ENCODE data around the gene CNTRL. TPM values are rescaled to one million over a fixed set of nuclear protein-coding genes. Genes with fewer than 3 reads are reported as not detected.

CNTRL gene
- total RNA-seq, 1 experiment from 2014 or later, result 11.6 TPM

DNA sequence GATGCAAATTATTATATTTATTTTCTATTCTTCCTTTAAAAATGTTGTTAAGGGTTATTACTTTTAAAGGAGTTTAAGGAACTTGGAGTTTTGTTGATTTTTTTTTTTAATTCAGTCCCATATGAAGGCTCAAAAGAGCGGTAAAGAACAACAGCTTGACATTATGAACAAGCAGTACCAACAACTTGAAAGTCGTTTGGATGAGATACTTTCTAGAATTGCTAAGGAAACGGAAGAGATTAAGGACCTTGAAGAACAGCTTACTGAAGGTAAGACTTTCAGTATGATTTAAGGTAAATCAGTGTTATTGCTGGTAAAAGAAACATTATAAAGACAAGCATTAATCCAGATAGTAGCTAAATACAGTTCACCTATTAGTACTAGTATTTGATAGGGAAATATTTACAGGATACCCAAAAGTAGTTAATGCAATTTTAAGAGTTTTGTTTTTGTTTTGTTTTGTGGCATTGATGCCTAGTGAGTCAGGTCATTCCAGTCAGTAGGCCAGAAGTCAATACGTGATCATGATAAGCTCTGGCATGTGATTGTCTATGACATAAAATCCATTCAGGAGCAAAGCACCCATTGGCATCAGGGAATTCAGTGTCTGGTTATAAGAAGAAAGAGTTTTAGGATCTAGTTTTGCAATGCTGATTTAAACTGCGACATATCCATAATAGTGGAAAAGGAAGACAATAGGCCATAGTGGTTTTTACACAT lies 49.2 kb downstream of the CNTRL start:
- Histone ChIP-seq H3K23me2 (ENCODE audit: insufficient read length, low read depth, low read length, poor library complexity, severe bottlenecking) (no peaks in the 10 kb centered on the region), H3K18ac (ENCODE audit: insufficient read length, low read depth, low read length) (no peak overlapping the region), H3K14ac (ENCODE audit: insufficient read depth, low read length) (no peak overlapping the region), H2AK5ac (ENCODE audit: insufficient read length, low read length) (no peak overlapping the region), H4K5ac (ENCODE audit: insufficient read length, low read depth, low read length) (no peak overlapping the region), H4K20me1 (ENCODE audit: control insufficient read depth, insufficient read depth, insufficient read length) (no peaks in the 10 kb centered on the region), H2BK5ac (ENCODE audit: insufficient read length, low read length) (no peak overlapping the region), H3K56ac (ENCODE audit: insufficient read length, low read depth, low read length) (no peak overlapping the region), H2BK15ac (ENCODE audit: low read depth, low read length) (no peak overlapping the region), H3K9me3 (ENCODE audit: control insufficient read depth, low read depth, low read length) (no peaks in the 10 kb centered on the region), H2BK120ac (ENCODE audit: low read depth, low read length, poor library complexity, severe bottlenecking) (no peak overlapping the region), H2BK20ac (ENCODE audit: low read depth, low read length, poor library complexity, severe bottlenecking) (no peak overlapping the region), H3K9ac (ENCODE audit: extremely low read depth, insufficient read length, low read length) (no peak overlapping the region), H3T11ph (ENCODE audit: low read length) (no peak overlapping the region), H3K23ac (ENCODE audit: insufficient read length, low read depth, low read length) (no peak overlapping the region), H2AFZ (ENCODE audit: low read length) (no peak overlapping the region), H2BK12ac (ENCODE audit: insufficient read length, low read depth, low read length) (no peak overlapping the region), H3K4me1 (ENCODE audit: insufficient read depth, low read length) (no peaks in the 10 kb centered on the region), H3K4me2 (ENCODE audit: insufficient read depth, insufficient read length, low read length) (no peak overlapping the region), H4K8ac (replicated peaks; ENCODE audit: insufficient read length, low read depth, low read length) (no peak overlapping the region), H3K79me2 (ENCODE audit: insufficient read depth, low read length) (no peaks in the 10 kb centered on the region), H3K4ac (ENCODE audit: low read depth, low read length) (no peak overlapping the region), H3K79me1 (ENCODE audit: insufficient read depth, low read depth, low read length, poor library complexity, severe bottlenecking) (no peaks in the 10 kb centered on the region), H4K91ac (ENCODE audit: insufficient read length, low read depth, low read length) (no peak overlapping the region), H3K27ac (ENCODE audit: insufficient read length, low read depth, low read length) (no peak overlapping the region), H3K27me3 (ENCODE audit: insufficient read depth, low read length) (no peaks in the 10 kb centered on the region)
- Mint-ChIP-seq H3K9me3 (peaks cover 0 to 3% of the 10 kb centered on the region in 2 experiments; a peak in 2 of 5 replicates), H3K36me3 (ENCODE audit: insufficient read depth in 1 of 3, low read depth in 3 of 3) (peaks cover 6 to 22% (median 8%) of the 10 kb centered on the region in 3 experiments; a peak in 6 of 7 replicates), H3K27me3 (ENCODE audit: low read depth) (no peaks in the 10 kb centered on the region), H3K4me3 (no peak overlapping the region), H3K4me1 (peaks cover 12 to 16% of the 10 kb centered on the region in 2 experiments), H3K27ac (no peak overlapping the region)
- TF ChIP-seq, protein P1, sequence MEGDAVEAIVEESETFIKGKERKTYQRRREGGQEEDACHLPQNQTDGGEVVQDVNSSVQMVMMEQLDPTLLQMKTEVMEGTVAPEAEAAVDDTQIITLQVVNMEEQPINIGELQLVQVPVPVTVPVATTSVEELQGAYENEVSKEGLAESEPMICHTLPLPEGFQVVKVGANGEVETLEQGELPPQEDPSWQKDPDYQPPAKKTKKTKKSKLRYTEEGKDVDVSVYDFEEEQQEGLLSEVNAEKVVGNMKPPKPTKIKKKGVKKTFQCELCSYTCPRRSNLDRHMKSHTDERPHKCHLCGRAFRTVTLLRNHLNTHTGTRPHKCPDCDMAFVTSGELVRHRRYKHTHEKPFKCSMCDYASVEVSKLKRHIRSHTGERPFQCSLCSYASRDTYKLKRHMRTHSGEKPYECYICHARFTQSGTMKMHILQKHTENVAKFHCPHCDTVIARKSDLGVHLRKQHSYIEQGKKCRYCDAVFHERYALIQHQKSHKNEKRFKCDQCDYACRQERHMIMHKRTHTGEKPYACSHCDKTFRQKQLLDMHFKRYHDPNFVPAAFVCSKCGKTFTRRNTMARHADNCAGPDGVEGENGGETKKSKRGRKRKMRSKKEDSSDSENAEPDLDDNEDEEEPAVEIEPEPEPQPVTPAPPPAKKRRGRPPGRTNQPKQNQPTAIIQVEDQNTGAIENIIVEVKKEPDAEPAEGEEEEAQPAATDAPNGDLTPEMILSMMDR (conservative IDR thresholded peaks at IDR 0.05), result no peak
- no peak for DNase-seq
- no CpG with 5 or more reads among the region's 5 CpGs for WGBS (ENCODE audit: extremely low coverage, insufficient read length, low lambda C conversion rate)
